ENCODE results near the gene PDCD1.

Gene PDCD1

GRCh38 chr2:241865957-241866789 is 7.5 kb upstream of the PDCD1 start:
- TF ChIP-seq CTCF (conservative IDR thresholded peaks at IDR 0.05; ENCODE audit: control insufficient read depth, insufficient read depth, low read depth, low read length), result no peak
- DNase-seq (ENCODE audit: low read depth), result no peak
- no peak overlapping the region for H3K4me3 ChIP-seq (ENCODE audit: control insufficient read depth, low read depth, low read length)

DNA sequence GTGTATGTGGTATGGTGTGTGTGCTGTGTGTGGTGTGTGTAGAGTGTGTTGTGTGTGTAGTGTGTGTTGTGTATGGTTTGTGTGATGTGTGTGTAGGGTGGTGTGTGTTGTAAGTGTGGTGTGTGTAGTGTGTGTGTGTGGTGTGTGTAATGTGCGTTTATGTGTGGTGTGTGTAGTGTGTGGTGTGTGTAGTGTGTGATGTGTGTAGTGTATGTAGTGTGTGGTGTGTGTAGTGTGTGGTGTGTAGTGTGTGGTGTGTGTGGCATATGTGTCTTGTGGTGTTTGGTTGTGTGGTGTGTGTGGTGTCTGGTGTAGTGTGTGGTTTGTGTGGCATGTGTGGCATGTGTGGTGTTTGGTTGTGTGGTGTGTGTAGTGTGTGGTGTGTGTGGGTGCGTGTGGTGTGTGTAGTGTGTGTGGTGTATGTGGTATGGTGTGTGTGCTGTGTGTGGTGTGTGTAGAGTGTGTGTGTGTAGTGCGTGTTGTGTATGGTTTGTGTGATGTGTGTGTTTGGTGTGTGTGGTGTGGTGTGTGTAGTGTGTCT is 6.8 kb upstream of the PDCD1 start:
- DNase-seq (ENCODE audit: low read depth), result no peak

GRCh38 chr2:241864850-241865213 is 6.1 kb upstream of the PDCD1 start:
- TF ChIP-seq CTCF (conservative IDR thresholded peaks at IDR 0.05; ENCODE audit: control insufficient read depth, insufficient read depth, low read depth, low read length), result no peak
- DNase-seq (ENCODE audit: low read depth), result no peak
- H3K4me3 ChIP-seq (ENCODE audit: control insufficient read depth, low read depth, low read length), result no peak overlapping the region

More for the DNA sequence above, 6.8 kb upstream of the PDCD1 start:
- no peak for TF ChIP-seq CTCF (conservative IDR thresholded peaks at IDR 0.05; ENCODE audit: control insufficient read depth, insufficient read depth, low read depth, low read length)
- H3K4me3 ChIP-seq (ENCODE audit: control insufficient read depth, low read depth, low read length), result no peak overlapping the region

GRCh38 chr2:241864168-241864849 is 5.6 kb upstream of the PDCD1 start:
- DNase-seq (ENCODE audit: low read depth), result no peak

GRCh38 chr2:241863536-241863954 is 4.9 kb upstream of the PDCD1 start:
- peak; percentile 26 for DNase-seq (ENCODE audit: low read depth)
- H3K4me3 ChIP-seq (ENCODE audit: control insufficient read depth, low read depth, low read length), result no peak overlapping the region
- no peak for TF ChIP-seq CTCF (conservative IDR thresholded peaks at IDR 0.05; ENCODE audit: control insufficient read depth, insufficient read depth, low read depth, low read length)

More at GRCh38 chr2:241864168-241864849, 5.6 kb upstream of the PDCD1 start:
- no peak overlapping the region for H3K4me3 ChIP-seq (ENCODE audit: control insufficient read depth, low read depth, low read length)
- no peak for TF ChIP-seq CTCF (conservative IDR thresholded peaks at IDR 0.05; ENCODE audit: control insufficient read depth, insufficient read depth, low read depth, low read length)

DNA sequence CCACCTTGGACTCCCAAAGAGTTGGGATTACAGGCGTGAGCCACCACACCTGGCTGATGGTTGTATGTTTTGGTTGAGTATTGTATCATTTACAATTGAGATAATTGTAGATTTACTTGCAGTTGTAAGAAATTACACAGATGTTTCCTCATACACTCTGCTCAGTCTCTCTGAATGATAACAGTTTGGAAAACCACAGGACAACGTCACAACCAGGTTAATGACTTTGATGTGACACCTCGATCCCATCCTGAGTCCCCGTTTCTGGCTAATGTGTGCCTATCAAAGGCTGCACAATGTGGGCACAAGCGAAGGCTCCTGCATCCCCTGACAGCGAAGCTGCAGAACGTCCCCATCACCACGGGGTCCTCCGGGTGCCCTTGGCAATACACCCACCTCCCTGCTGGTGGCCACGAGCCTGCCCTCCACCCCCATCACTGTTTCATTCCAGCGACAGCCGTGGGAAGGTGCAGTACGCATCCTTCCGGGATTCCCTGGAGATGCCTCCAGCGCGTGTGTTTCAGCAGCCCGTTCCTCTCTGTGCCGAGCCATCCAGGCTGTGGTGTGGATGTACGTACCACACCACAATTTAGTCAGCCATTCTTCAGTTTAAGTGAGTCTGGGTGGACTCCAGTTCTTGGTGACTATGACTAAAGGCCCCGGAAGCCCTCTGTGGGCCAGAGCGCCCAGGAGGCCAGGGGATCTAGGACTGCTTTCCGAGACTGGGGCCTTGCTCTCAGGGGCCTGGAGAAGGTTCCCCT is 4.3 kb upstream of the PDCD1 start:
- no peak for DNase-seq (ENCODE audit: low read depth)
- H3K4me3 ChIP-seq (ENCODE audit: control insufficient read depth, low read depth, low read length), result no peak overlapping the region
- no peak for TF ChIP-seq CTCF (conservative IDR thresholded peaks at IDR 0.05; ENCODE audit: control insufficient read depth, insufficient read depth, low read depth, low read length)

All from fibroblast of mammary gland (primary cell).